Vagina (tissue), 2 donors: ENCODE data around the gene TOX2. TPM values are rescaled to one million over a fixed set of nuclear protein-coding genes. Genes with fewer than 3 reads are reported as not detected.

Experiments
- DNase-seq, 2 donors: peaks; one replicate each; pipeline ENCODE4 v3.0.0-alpha.2; 2017; ENCODE audit errors: extremely low spot score in 2 of 2
- H3K27ac ChIP-seq: fragments of 200-600 bp; sonication (generic); one replicate; pipeline ENCODE4 v1.5.1; 2019
- H3K27me3 ChIP-seq: fragments of 200-600 bp; sonication (generic); one replicate; pipeline ENCODE4 v1.5.1; 2019
- H3K36me3 ChIP-seq, 2 donors: fragments of 200-600 bp; sonication (generic); one replicate each; pipeline ENCODE4 v1.5.1; 2017 to 2019
- H3K4me1 ChIP-seq: fragments of 200-600 bp; sonication (generic); one replicate; pipeline ENCODE4 v1.5.1; 2019
- H3K4me3 ChIP-seq, 2 donors: fragments of 200-600 bp; sonication (generic); 1 replicate in 1 of 2; 2 replicates in 1 of 2; pipeline ENCODE4 v1.5.1; 2016 to 2019
- H3K9me3 ChIP-seq: fragments of 200-600 bp; sonication (generic); one replicate; pipeline ENCODE4 v1.5.1; 2019
- CTCF ChIP-seq, 3 experiments: fragments of 450-650 bp in 2 of 3; fragments of 200-600 bp in 1 of 3; sonication (generic) in 1 of 3; IDR thresholded peaks; one replicate each; pipeline ENCODE4 v1.5.1; 2017 to 2019; ENCODE audit warnings: antibody characterized with exemption in 3 of 3, mild to moderate bottlenecking in 2 of 3, moderate library complexity in 2 of 3
- POLR2A ChIP-seq, 2 donors: fragments of 450-650 bp; IDR thresholded peaks; one replicate each; pipeline ENCODE4 v1.6.1; 2017; ENCODE audit warnings: antibody characterized with exemption in 2 of 2, mild to moderate bottlenecking in 2 of 2, moderate library complexity in 2 of 2
- POLR2AphosphoS5 ChIP-seq, 2 donors: sonication (generic); formaldehyde crosslinking; IDR thresholded peaks; one replicate each; pipeline ENCODE4 v1.9.0; 2017; ENCODE audit warnings: antibody characterized with exemption in 2 of 2, mild to moderate bottlenecking in 2 of 2, low read depth in 1 of 2; ENCODE audit not compliant: insufficient read depth in 1 of 2
- intact Hi-C: fragments of 100-400 bp; cut with DNase I; formaldehyde crosslinking; loops from one replicate; pipeline ENCODE4 v1.15.1; 2023
- total RNA-seq: library from RNA; depleted of rRNA; stranded (reverse); fragments of >200 nt; gene quantifications from one replicate; pipeline ENCODE4 v1.2.3, GENCODE V29; 2016

The TOX2 gene
- total RNA-seq, 1 donor from 2014 or later = 5.2 TPM

DNA sequence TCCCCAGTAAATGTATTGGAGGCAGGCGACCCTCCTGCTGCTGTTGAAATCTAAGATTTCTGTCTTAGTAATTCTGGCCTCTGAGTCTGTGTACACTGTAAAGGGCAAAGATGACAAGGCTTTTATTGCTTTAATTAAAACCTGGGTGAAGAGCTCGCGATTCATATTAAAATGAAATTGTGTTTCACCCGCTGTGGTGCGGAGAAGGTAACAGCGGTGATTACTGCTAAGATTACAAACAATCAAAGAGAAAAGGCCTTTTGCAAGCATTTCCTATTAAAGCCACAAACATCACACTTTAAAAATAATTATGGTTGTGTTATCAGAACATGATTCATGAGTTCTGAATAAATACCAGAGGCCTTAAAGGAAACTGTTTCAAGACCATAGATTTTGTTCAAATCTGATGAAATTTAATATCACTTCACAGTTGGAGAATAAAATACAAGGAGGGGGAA, 69.3 kb downstream of the TOX2 start:
- no peaks in the 10 kb centered on the region for H3K9me3 ChIP-seq
- no peaks in the 10 kb centered on the region for H3K4me1 ChIP-seq
- no peak for DNase-seq
- H3K27ac ChIP-seq = no peak overlapping the region
- intact Hi-C loops = no loop called here
- no peak for TF ChIP-seq POLR2AphosphoS5 (IDR thresholded peaks at IDR 0.05; ENCODE audit: insufficient read depth in 1 of 2, low read depth in 1 of 2)
- no peaks in the 10 kb centered on the region for H3K27me3 ChIP-seq
- no peaks in the 10 kb centered on the region for H3K36me3 ChIP-seq
- H3K4me3 ChIP-seq = no peak overlapping the region

DNA sequence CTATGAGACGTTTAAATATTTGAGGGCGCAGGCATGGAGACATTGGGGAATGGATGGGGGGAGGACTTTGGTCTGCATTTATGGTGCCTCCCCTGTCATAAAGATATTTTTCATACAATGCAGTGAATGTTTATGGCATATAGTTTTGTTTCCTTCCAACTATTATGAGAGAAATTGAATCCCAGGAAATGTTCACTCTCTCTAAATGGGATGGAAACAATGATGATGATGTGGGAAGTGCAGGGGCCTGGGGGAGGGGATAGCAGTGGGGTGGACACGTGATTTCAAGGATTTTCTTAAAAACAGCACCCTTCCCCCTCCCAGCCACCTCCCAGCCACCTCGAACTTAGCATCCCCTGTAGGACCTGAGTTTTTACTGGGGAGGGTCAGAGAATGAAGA, 69.9 kb downstream of the TOX2 start:
- no peak overlapping the region for H3K27ac ChIP-seq
- H3K9me3 ChIP-seq = no peaks in the 10 kb centered on the region
- no peaks in the 10 kb centered on the region for H3K36me3 ChIP-seq
- no peak for DNase-seq
- TF ChIP-seq CTCF (IDR thresholded peaks at IDR 0.05) (no peak), POLR2A (IDR thresholded peaks at IDR 0.05) (no peak), POLR2AphosphoS5 (IDR thresholded peaks at IDR 0.05; ENCODE audit: insufficient read depth in 1 of 2, low read depth in 1 of 2) (no peak)
- intact Hi-C loops = no loop called here
- H3K27me3 ChIP-seq = no peaks in the 10 kb centered on the region
- no peaks in the 10 kb centered on the region for H3K4me1 ChIP-seq
- no peak overlapping the region for H3K4me3 ChIP-seq

DNA sequence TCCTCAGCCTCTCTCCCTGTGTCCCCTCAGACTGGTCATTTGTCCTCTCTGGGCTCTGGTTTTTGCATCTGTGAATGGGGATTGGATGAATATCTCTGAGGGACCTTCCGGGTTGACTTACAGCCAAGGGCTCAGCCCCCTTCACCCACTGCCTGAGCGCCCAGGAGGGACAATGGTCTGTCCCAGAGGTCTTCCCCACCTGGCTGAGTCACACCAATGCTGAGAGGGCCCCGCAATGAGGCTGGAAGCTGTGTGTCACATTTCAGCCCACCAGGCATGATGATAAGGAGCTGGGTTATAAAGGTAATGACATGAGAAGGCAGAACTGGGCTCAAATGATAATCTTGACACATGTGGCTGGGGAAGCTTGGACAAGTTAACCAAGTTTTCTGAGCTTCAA, 70.5 kb downstream of the TOX2 start:
- no peaks in the 10 kb centered on the region for H3K4me1 ChIP-seq
- intact Hi-C loops = no loop called here
- no peak overlapping the region for H3K4me3 ChIP-seq
- TF ChIP-seq POLR2A (IDR thresholded peaks at IDR 0.05) (no peak), POLR2AphosphoS5 (IDR thresholded peaks at IDR 0.05; ENCODE audit: insufficient read depth in 1 of 2, low read depth in 1 of 2) (no peak), CTCF (IDR thresholded peaks at IDR 0.05) (no peak)
- no peaks in the 10 kb centered on the region for H3K27me3 ChIP-seq
- no peaks in the 10 kb centered on the region for H3K36me3 ChIP-seq
- no peaks in the 10 kb centered on the region for H3K9me3 ChIP-seq
- H3K27ac ChIP-seq = no peak overlapping the region
- DNase-seq = no peak

GRCh38 chr20:43985608-43986316, 71.1 kb downstream of the TOX2 start:
- H3K36me3 ChIP-seq = no peaks in the 10 kb centered on the region
- H3K27ac ChIP-seq = no peak overlapping the region
- TF ChIP-seq POLR2A (IDR thresholded peaks at IDR 0.05) (no peak), CTCF (IDR thresholded peaks at IDR 0.05) (no peak), POLR2AphosphoS5 (IDR thresholded peaks at IDR 0.05; ENCODE audit: insufficient read depth in 1 of 2, low read depth in 1 of 2) (no peak)
- H3K4me3 ChIP-seq = no peak overlapping the region
- no peak for DNase-seq
- intact Hi-C loops = no loop called here
- no peaks in the 10 kb centered on the region for H3K9me3 ChIP-seq
- no peaks in the 10 kb centered on the region for H3K4me1 ChIP-seq
- H3K27me3 ChIP-seq = no peaks in the 10 kb centered on the region

- Histone ChIP-seq H3K36me3 (no peaks in the 10 kb centered on the region), H3K4me3 (no peak overlapping the region), H3K27me3 (no peaks in the 10 kb centered on the region), H3K9me3 (no peaks in the 10 kb centered on the region), H3K27ac (no peak overlapping the region), H3K4me1 (no peaks in the 10 kb centered on the region)
- no peak for TF ChIP-seq POLR2AphosphoS5 (IDR thresholded peaks at IDR 0.05; ENCODE audit: insufficient read depth in 1 of 2, low read depth in 1 of 2)
- TF ChIP-seq CTCF (IDR thresholded peaks at IDR 0.05) = no peak
- no peak for TF ChIP-seq POLR2A (IDR thresholded peaks at IDR 0.05)
- intact Hi-C loops = no loop called here
- no peak for DNase-seq
Observed at GRCh38 chr20:43987018-43987417, 72.4 kb downstream of the TOX2 start.
